ENCODE measurements around the gene STK32A. TPM values are rescaled to one million over a fixed set of nuclear protein-coding genes. Genes with fewer than 3 reads are reported as not detected.
"Not testable (repeated sequence)": the region's sequence is repeated elsewhere in the genome, so short reads cannot be mapped to it uniquely, and the experiment has no call there.

Gene STK32A
- total RNA-seq, 4 donors from 2014 or later: 9.6 to 35.2 (median 14.8) TPM

GRCh38 chr5:147361441-147362175 lies 126.8 kb downstream of the STK32A start:
- H3K4me3 ChIP-seq: no peak overlapping the region
- H3K27ac ChIP-seq: peak overlapping the region in 3 of 4 donors; percentile 2 to 73 (median 47)
- H3K27me3 ChIP-seq: no peaks in the 10 kb centered on the region
- peaks cover 0 to 16% (median 2%) of the 10 kb centered on the region in 4 donors for H3K4me1 ChIP-seq
- no peak for DNase-seq (ENCODE audit: low spot score in 2 of 2)
- H3K9me3 ChIP-seq: peaks cover 0 to 7% (median 0%) of the 10 kb centered on the region in 4 donors
- 36 to 48% methylated on average over 4 of the region's 4 CpGs for WGBS, 2 donors
- H3K36me3 ChIP-seq: peaks cover 0 to 12% (median 0%) of the 10 kb centered on the region in 3 donors
- TF ChIP-seq EP300 (IDR thresholded peaks at IDR 0.05) (no peak), POLR2A (IDR thresholded peaks at IDR 0.05) (no peak)
- TF ChIP-seq, protein P1, sequence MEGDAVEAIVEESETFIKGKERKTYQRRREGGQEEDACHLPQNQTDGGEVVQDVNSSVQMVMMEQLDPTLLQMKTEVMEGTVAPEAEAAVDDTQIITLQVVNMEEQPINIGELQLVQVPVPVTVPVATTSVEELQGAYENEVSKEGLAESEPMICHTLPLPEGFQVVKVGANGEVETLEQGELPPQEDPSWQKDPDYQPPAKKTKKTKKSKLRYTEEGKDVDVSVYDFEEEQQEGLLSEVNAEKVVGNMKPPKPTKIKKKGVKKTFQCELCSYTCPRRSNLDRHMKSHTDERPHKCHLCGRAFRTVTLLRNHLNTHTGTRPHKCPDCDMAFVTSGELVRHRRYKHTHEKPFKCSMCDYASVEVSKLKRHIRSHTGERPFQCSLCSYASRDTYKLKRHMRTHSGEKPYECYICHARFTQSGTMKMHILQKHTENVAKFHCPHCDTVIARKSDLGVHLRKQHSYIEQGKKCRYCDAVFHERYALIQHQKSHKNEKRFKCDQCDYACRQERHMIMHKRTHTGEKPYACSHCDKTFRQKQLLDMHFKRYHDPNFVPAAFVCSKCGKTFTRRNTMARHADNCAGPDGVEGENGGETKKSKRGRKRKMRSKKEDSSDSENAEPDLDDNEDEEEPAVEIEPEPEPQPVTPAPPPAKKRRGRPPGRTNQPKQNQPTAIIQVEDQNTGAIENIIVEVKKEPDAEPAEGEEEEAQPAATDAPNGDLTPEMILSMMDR (IDR thresholded peaks at IDR 0.05): no peak

GRCh38 chr5:147367381-147367780 lies 132.6 kb downstream of the STK32A start:
- not testable (repeated sequence) for H3K9me3 ChIP-seq; DNase-seq (ENCODE audit: low spot score in 2 of 2); H3K4me3 ChIP-seq; H3K27ac ChIP-seq; H3K27me3 ChIP-seq
- 88 to 91% methylated on average over 6 of the region's 6 CpGs for WGBS, 2 donors
- peaks cover 0 to 12% (median 0%) of the 10 kb centered on the region in 3 donors for H3K36me3 ChIP-seq
- peaks cover 0 to 13% (median 5%) of the 10 kb centered on the region in 4 donors for H3K4me1 ChIP-seq

GRCh38 chr5:147369742-147370374 lies 135.0 kb downstream of the STK32A start:
- Histone ChIP-seq H3K36me3 (peaks cover 0 to 9% (median 0%) of the 10 kb centered on the region in 3 donors), H3K9me3 (no peaks in the 10 kb centered on the region), H3K4me3 (no peak overlapping the region), H3K4me1 (peaks cover 0 to 13% (median 5%) of the 10 kb centered on the region in 4 donors), H3K27ac (no peak overlapping the region), H3K27me3 (no peaks in the 10 kb centered on the region)
- WGBS, 2 donors: 18 to 31% methylated on average over 2 of the region's 2 CpGs
- no peak for DNase-seq (ENCODE audit: low spot score in 2 of 2)
- TF ChIP-seq EP300 (IDR thresholded peaks at IDR 0.05): no peak
- TF ChIP-seq, protein P1 (IDR thresholded peaks at IDR 0.05): peak; percentile 35 to 73 (median 51)
- no peak for TF ChIP-seq POLR2A (IDR thresholded peaks at IDR 0.05)

DNA sequence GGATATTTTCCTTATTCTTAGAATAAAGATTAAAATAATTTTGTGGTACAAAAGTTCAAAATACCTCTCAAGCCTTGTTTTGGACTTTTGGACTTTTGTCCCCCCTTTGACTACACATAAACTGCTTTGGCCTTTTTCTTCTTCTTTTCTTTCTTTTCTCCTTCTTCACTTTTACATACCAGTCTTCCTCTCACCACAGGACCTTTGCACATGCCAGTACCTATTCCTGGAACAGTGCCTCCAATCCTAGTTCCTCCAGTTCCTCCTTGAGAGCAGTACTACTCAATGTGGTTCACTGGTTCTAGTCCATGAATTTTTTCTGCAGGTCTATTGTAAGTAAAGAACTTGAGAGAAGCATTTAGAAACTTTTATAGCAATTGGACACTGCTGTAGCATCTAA lies 136.5 kb downstream of the STK32A start:
- H3K4me1 ChIP-seq: peaks cover 0 to 5% (median 2%) of the 10 kb centered on the region in 4 donors
- DNase-seq (ENCODE audit: low spot score in 2 of 2): no peak
- H3K27ac ChIP-seq: no peak overlapping the region
- H3K36me3 ChIP-seq: peaks cover 0 to 13% (median 0%) of the 10 kb centered on the region in 3 donors
- H3K9me3 ChIP-seq: no peaks in the 10 kb centered on the region
- no peak overlapping the region for H3K4me3 ChIP-seq
- no peak for TF ChIP-seq POLR2A (IDR thresholded peaks at IDR 0.05)
- TF ChIP-seq EP300 (IDR thresholded peaks at IDR 0.05): no peak
- TF ChIP-seq, protein P1 (IDR thresholded peaks at IDR 0.05): no peak
- H3K27me3 ChIP-seq: no peaks in the 10 kb centered on the region

DNA sequence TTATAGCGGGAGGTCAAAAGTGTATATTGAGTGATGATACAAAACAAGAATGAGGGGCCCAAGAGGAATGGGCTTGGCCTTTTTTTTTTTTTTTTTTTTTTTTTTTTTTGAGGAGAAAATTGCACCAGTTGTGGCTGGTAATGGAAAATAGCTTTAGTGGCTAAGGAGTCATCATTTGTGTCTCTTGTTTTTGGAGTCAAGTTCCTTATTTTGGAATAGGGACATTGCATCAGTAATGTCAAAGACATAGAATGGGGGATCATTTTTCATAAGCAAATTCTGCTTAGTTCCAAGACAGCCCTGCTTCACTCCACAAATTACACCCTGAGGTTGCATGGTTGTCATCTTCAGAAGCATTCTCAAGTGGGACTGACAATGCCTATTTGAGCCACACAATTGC lies 137.4 kb downstream of the STK32A start:
- Histone ChIP-seq H3K27ac (no peak overlapping the region), H3K4me1 (peaks cover 0 to 5% (median 0%) of the 10 kb centered on the region in 4 donors), H3K27me3 (no peaks in the 10 kb centered on the region), H3K4me3 (no peak overlapping the region), H3K36me3 (peaks cover 0 to 13% (median 0%) of the 10 kb centered on the region in 3 donors), H3K9me3 (no peaks in the 10 kb centered on the region)
- DNase-seq (ENCODE audit: low spot score in 2 of 2): no peak
- 98 to 100% methylated on average over 1 of the region's 1 CpG for WGBS, 2 donors
- TF ChIP-seq, protein P1 (IDR thresholded peaks at IDR 0.05): no peak
- TF ChIP-seq EP300 (IDR thresholded peaks at IDR 0.05) (no peak), POLR2A (IDR thresholded peaks at IDR 0.05) (no peak)

Measured in tibial nerve (tissue), 4 donors.